GM23338 (cell line): ENCODE data around the gene FOXK2. TPM values are rescaled to one million over a fixed set of nuclear protein-coding genes. Genes with fewer than 3 reads are reported as not detected.

Experiments
- ATAC-seq: fragments of 200-7000 bp; cut with Tn5 transposase; 3 replicates; pipeline ENCODE4 v1.9.1; 2020
- DNase-seq: peaks from one replicate; pipeline ENCODE4 v3.0.0-alpha.2; 2015; ENCODE audit warnings: low spot score
- H2AFZ ChIP-seq: fragments of 200-600 bp; sonication (generic); 2 replicates; pipeline ENCODE4 v1.8.0; 2016; ENCODE audit warnings: antibody characterized with exemption, mild to moderate bottlenecking, moderate library complexity
- H3F3A ChIP-seq: fragments of 200-600 bp; sonication (generic); replicated peaks from 2 replicates; pipeline ENCODE4 v1.8.0; 2017; ENCODE audit warnings: antibody characterized with exemption, mixed run types, low read depth
- H3K27ac ChIP-seq: fragments of 200-600 bp; sonication (generic); 2 replicates; pipeline ENCODE4 v1.6.1; 2016; ENCODE audit warnings: low read depth
- H3K27me3 ChIP-seq: fragments of 200-600 bp; sonication (generic); 2 replicates; pipeline ENCODE4 v1.8.0; 2016; ENCODE audit warnings: mild to moderate bottlenecking, mixed run types, moderate library complexity; ENCODE audit not compliant: insufficient read depth
- H3K36me3 ChIP-seq: fragments of 200-600 bp; sonication (generic); 2 replicates; pipeline ENCODE4 v1.8.0; 2016; ENCODE audit warnings: mild to moderate bottlenecking; ENCODE audit not compliant: insufficient read depth
- H3K4me1 ChIP-seq: fragments of 200-600 bp; sonication (generic); 2 replicates; pipeline ENCODE4 v1.8.0; 2016; ENCODE audit warnings: mild to moderate bottlenecking, moderate library complexity; ENCODE audit not compliant: insufficient read depth
- H3K4me2 ChIP-seq: fragments of 200-600 bp; sonication (generic); 2 replicates; pipeline ENCODE4 v1.7.1; 2017; ENCODE audit warnings: mixed run types
- H3K4me3 ChIP-seq: fragments of 200-600 bp; sonication (generic); 2 replicates; pipeline ENCODE4 v1.6.1; 2016; ENCODE audit warnings: mixed run types
- H3K79me2 ChIP-seq: fragments of 200-600 bp; sonication (generic); replicated peaks from 2 replicates; pipeline ENCODE4 v1.8.0; 2017; ENCODE audit warnings: mild to moderate bottlenecking; ENCODE audit not compliant: insufficient read depth
- H3K9me2 ChIP-seq: fragments of 200-600 bp; sonication (generic); 2 replicates; pipeline ENCODE4 v1.8.0; 2017; ENCODE audit not compliant: insufficient read depth
- H4K20me1 ChIP-seq: fragments of 200-600 bp; sonication (generic); replicated peaks from 2 replicates; pipeline ENCODE4 v1.8.0; 2017; ENCODE audit warnings: mild to moderate bottlenecking; ENCODE audit not compliant: insufficient read depth
- H3K27ac Mint-ChIP-seq: 2 replicates; pipeline ENCODE4 v1.8.0; 2020; ENCODE audit warnings: inconsistent platforms, mild to moderate bottlenecking, moderate library complexity, mixed read lengths
- H3K27me3 Mint-ChIP-seq: 3 replicates; pipeline ENCODE4 v1.8.0; 2022; ENCODE audit warnings: low read depth, mild to moderate bottlenecking, moderate library complexity, mixed read lengths, inconsistent platforms; ENCODE audit not compliant: insufficient read depth, poor library complexity
- H3K36me3 Mint-ChIP-seq: 3 replicates; pipeline ENCODE4 v1.8.0; 2021; ENCODE audit warnings: low read depth, mild to moderate bottlenecking, inconsistent platforms, moderate library complexity, mixed read lengths
- H3K4me1 Mint-ChIP-seq: 3 replicates; pipeline ENCODE4 v1.8.0; 2020; ENCODE audit warnings: mild to moderate bottlenecking, inconsistent platforms, mixed read lengths
- H3K4me3 Mint-ChIP-seq: 3 replicates; pipeline ENCODE4 v1.8.0; 2021; ENCODE audit warnings: moderate library complexity, mild to moderate bottlenecking, inconsistent platforms, mixed read lengths
- H3K9me3 Mint-ChIP-seq: 3 replicates; pipeline ENCODE4 v1.8.0; 2020; ENCODE audit warnings: moderate library complexity, mild to moderate bottlenecking, inconsistent platforms, mixed read lengths
- CREB1 ChIP-seq: fragments of 250-450 bp; sonication (Bioruptor Pico); IDR thresholded peaks from 2 replicates; pipeline ENCODE4 v1.5.0; 2020; ENCODE audit warnings: low read depth, mild to moderate bottlenecking, moderate library complexity
- CTCF ChIP-seq, 2 experiments: fragments of 200-600 bp in 1 of 2; sonication (generic) in 1 of 2; conservative IDR thresholded peaks; 2 replicates each; pipeline versions ENCODE4 v1.5.1 to v1.6.1; 2016 to 2017; ENCODE audit warnings: antibody characterized with exemption in 2 of 2, low read depth in 2 of 2, mild to moderate bottlenecking in 2 of 2, moderate library complexity in 1 of 2
- EZH2 ChIP-seq: fragments of 200-600 bp; sonication (generic); IDR thresholded peaks from one replicate; pipeline ENCODE4 v1.8.0; 2017; ENCODE audit warnings: antibody characterized with exemption, mild to moderate bottlenecking, low read depth; ENCODE audit not compliant: unreplicated experiment
- EZH2phosphoT487 ChIP-seq: fragments of 200-600 bp; sonication (generic); IDR thresholded peaks from one replicate; pipeline ENCODE4 v1.8.1; 2018; ENCODE audit warnings: antibody characterized with exemption; ENCODE audit not compliant: unreplicated experiment
- JUNB ChIP-seq: IDR thresholded peaks from one replicate; pipeline ENCODE4 v1.6.1; 2016; ENCODE audit warnings: antibody characterized with exemption; ENCODE audit not compliant: unreplicated experiment
- NANOG ChIP-seq: IDR thresholded peaks from 2 replicates; pipeline ENCODE4 v1.6.1; 2016; ENCODE audit warnings: antibody characterized with exemption, borderline replicate concordance
- POLR2AphosphoS5 ChIP-seq: IDR thresholded peaks from 2 replicates; pipeline ENCODE4 v1.6.1; 2016; ENCODE audit warnings: antibody characterized with exemption, low read depth
- STAT1 ChIP-seq: IDR thresholded peaks from one replicate; pipeline ENCODE4 v1.6.1; 2016; ENCODE audit warnings: antibody characterized with exemption; ENCODE audit not compliant: unreplicated experiment
- ZNF114 ChIP-seq: fragments of 250-450 bp; sonication (Bioruptor Pico); IDR thresholded peaks from 2 replicates; pipeline ENCODE4 v1.5.0; 2020; ENCODE audit warnings: mild to moderate bottlenecking, moderate library complexity
- ZNF331 ChIP-seq: fragments of 250-450 bp; sonication (Bioruptor Pico); IDR thresholded peaks from 2 replicates; pipeline ENCODE4 v1.5.0; 2020; ENCODE audit warnings: low read depth, mild to moderate bottlenecking, moderate library complexity
- ZNF462 ChIP-seq: fragments of 250-450 bp; sonication (Bioruptor Pico); IDR thresholded peaks from 2 replicates; pipeline ENCODE4 v1.5.0; 2020; ENCODE audit warnings: mild to moderate bottlenecking, moderate library complexity
- polyA plus RNA-seq: library from polyadenylated mRNA; unstranded; fragments of >200 nt; fragmentation: Nextera tagmentation; extraction: Ambion mirVana; gene quantifications from 2 replicates; pipeline ENCODE4 v1.2.1, GENCODE V29; 2016
- total RNA-seq: library from RNA; depleted of rRNA; stranded (reverse); fragments of >200 nt; shearing (Covaris generic); gene quantifications from 2 replicates; pipeline ENCODE4 v1.2.3, GENCODE V29; 2014
- TF ChIP-seq, protein P1 (sequence below): IDR thresholded peaks from 2 replicates; pipeline ENCODE4 v1.6.1; 2016; ENCODE audit warnings: antibody characterized with exemption
- TF ChIP-seq, protein P2 (sequence below): IDR thresholded peaks from one replicate; pipeline ENCODE4 v1.6.1; 2018; ENCODE audit warnings: antibody characterized with exemption; ENCODE audit not compliant: unreplicated experiment

The FOXK2 gene
- total and polyA plus RNA-seq, 2 experiments from 2014 or later: 12.3 to 66.0 TPM

DNA sequence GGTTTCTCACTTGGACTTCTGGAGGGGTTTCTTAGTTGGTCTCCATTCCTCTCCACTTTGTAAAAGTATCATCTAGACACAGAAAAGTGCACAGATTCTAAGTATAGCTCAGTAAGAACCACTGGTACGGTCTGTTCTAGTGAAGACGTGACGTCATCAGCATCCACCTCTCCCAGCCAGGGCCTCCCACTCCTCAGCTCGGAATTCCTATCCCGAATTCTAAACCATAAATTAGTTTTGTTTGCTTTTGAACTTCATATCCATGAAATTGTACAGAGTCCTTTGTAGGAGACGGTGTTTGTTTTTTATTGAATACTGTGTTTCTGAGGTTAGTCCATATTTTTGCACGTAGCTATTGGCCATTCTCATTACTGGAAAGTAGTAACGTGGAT lies 25.5 kb downstream of the FOXK2 start:
- Histone ChIP-seq H3K79me2 (peaks cover 100% of the 10 kb centered on the region), H3K9me2 (no peaks in the 10 kb centered on the region), H3K4me3 (no peak overlapping the region), H3F3A (no peaks in the 10 kb centered on the region), H3K4me2 (no peak overlapping the region), H2AFZ (no peak overlapping the region), H3K27me3 (no peaks in the 10 kb centered on the region), H3K36me3 (no peaks in the 10 kb centered on the region; the same call in 1 of the 2 replicates), H4K20me1 (peaks cover 95% of the 10 kb centered on the region), H3K4me1 (no peaks in the 10 kb centered on the region), H3K27ac (0 out of 2 replicates have a peak overlapping the region, but pooled peaks have one; percentile 32)
- Mint-ChIP-seq H3K27ac (no peak overlapping the region), H3K27me3 (peaks cover 2% of the 10 kb centered on the region), H3K9me3 (no peaks in the 10 kb centered on the region; the same call in 1 of the 3 replicates), H3K36me3 (peaks cover 3% of the 10 kb centered on the region; the same call in 1 of the 3 replicates), H3K4me1 (peaks cover 9% of the 10 kb centered on the region), H3K4me3 (no peak overlapping the region)
- no peak for ATAC-seq
- no peak for DNase-seq
- TF ChIP-seq, protein P1, sequence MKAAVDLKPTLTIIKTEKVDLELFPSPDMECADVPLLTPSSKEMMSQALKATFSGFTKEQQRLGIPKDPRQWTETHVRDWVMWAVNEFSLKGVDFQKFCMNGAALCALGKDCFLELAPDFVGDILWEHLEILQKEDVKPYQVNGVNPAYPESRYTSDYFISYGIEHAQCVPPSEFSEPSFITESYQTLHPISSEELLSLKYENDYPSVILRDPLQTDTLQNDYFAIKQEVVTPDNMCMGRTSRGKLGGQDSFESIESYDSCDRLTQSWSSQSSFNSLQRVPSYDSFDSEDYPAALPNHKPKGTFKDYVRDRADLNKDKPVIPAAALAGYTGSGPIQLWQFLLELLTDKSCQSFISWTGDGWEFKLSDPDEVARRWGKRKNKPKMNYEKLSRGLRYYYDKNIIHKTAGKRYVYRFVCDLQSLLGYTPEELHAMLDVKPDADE: no peak
- TF ChIP-seq CTCF (conservative IDR thresholded peaks at IDR 0.05; ENCODE audit: low read depth in 2 of 2): no peak
- no peak for TF ChIP-seq JUNB
- TF ChIP-seq NANOG: no peak
- TF ChIP-seq EZH2phosphoT487: no peak
- no peak for TF ChIP-seq STAT1
- TF ChIP-seq ZNF331 (CRISPR knock-in tag): no peak
- TF ChIP-seq EZH2: no peak
- TF ChIP-seq, protein P2, sequence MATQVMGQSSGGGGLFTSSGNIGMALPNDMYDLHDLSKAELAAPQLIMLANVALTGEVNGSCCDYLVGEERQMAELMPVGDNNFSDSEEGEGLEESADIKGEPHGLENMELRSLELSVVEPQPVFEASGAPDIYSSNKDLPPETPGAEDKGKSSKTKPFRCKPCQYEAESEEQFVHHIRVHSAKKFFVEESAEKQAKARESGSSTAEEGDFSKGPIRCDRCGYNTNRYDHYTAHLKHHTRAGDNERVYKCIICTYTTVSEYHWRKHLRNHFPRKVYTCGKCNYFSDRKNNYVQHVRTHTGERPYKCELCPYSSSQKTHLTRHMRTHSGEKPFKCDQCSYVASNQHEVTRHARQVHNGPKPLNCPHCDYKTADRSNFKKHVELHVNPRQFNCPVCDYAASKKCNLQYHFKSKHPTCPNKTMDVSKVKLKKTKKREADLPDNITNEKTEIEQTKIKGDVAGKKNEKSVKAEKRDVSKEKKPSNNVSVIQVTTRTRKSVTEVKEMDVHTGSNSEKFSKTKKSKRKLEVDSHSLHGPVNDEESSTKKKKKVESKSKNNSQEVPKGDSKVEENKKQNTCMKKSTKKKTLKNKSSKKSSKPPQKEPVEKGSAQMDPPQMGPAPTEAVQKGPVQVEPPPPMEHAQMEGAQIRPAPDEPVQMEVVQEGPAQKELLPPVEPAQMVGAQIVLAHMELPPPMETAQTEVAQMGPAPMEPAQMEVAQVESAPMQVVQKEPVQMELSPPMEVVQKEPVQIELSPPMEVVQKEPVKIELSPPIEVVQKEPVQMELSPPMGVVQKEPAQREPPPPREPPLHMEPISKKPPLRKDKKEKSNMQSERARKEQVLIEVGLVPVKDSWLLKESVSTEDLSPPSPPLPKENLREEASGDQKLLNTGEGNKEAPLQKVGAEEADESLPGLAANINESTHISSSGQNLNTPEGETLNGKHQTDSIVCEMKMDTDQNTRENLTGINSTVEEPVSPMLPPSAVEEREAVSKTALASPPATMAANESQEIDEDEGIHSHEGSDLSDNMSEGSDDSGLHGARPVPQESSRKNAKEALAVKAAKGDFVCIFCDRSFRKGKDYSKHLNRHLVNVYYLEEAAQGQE: no peak
- TF ChIP-seq POLR2AphosphoS5: no peak
- TF ChIP-seq ZNF114 (CRISPR knock-in tag): no peak
- TF ChIP-seq ZNF462 (CRISPR knock-in tag): no peak
- TF ChIP-seq CREB1: no peak
